Measurements from ENCODE around the gene CRTC3.
"Not testable (repeated sequence)": the region's sequence is repeated elsewhere in the genome, so short reads cannot be mapped to it uniquely, and the experiment has no call there.

CRTC3 gene

GRCh38 chr15:90523373-90523772 is 6.3 kb upstream of the CRTC3 start:
- DNase-seq = no peak

DNA sequence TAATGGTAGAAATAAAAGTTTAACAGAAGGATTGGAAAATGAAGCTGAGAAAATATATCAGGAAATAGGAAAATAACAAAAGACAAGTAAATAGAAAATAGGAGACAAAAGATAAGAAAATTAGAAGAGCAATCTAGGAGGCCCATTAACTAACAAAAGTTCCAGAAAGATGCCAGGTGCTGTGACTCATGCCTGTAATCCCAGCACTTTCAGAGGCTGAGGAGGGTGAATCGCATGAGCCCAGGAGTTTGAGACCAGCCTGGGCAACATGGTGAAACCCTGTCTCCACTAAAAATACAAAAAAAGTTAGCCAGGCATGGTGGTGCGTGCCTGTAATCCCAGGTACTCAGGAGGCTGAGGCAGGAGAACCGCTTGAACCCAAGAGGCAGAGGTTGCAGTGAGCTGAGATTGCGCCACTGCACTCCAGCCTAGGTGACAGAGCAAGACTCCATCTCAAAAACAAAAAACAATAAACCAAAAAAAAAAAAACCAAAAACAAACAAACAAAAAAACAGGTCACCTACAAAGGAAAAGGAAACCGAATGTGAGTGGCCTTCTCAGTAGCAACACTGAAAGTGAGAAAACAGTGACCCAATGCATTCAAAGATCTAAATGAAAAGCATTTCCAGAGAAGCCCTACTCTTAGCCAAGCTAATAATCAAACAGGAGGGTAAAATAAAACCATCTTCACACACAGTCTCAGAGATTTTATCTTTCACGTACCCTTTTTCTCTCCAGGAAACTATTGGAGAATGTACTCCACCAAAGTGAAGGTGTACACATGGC is 5.5 kb upstream of the CRTC3 start:
- DNase-seq = not testable (repeated sequence)

DNA sequence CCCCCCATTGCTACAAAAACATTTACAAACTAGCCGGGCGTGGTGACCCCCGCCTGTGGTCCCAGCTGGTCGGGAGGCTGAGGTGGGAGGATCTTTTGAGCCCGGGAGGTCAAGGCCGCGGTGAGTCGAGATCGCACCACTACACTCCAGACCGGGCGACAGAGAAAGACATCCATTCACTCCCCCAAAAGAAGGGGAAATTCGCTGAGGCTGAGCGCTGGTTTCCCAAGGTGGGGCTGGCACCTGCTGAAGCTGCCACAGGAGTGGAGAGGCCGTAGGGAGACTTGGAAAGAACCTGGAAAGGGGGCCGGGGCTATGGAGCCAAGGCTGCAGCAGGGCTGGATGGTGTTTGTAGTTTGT is 732 bp upstream of the CRTC3 start:
- DNase-seq = no peak

- peak; percentile 37 for DNase-seq
Measured at GRCh38 chr15:90530250-90531051, 728 bp downstream of the CRTC3 start.

- DNase-seq = no peak
Measured at GRCh38 chr15:90531147-90531546, 1.4 kb downstream of the CRTC3 start.

- no peak for DNase-seq
Measured at GRCh38 chr15:90535254-90535653, 5.5 kb downstream of the CRTC3 start.

- DNase-seq = no peak
Measured at GRCh38 chr15:90539789-90540188, 10.1 kb downstream of the CRTC3 start.

GRCh38 chr15:90540768-90541167 is 11.0 kb downstream of the CRTC3 start:
- DNase-seq = no peak

DNA sequence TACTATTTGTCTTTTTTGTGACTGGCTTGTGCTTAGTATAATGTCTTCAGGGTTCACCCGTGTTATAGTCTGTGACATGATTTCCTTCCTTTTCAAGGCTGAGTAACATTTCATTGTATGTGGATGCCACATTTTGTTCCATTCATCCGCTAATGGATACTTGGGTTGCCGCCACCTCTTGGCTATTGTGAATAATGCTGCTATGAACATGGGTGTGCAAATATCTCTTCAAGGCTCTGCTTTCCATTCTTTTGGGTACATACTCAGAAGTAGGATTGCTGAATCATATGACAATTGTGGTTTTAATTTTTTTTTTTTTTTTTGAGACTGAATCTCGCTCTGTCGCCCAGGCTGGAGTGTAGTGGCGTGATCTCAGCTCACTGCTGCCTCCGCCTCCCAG is 15.4 kb downstream of the CRTC3 start:
- no peak for DNase-seq

- no peak for DNase-seq
Measured at GRCh38 chr15:90547540-90547939, 17.8 kb downstream of the CRTC3 start.

- DNase-seq = no peak
Measured at GRCh38 chr15:90550919-90551318, 21.2 kb downstream of the CRTC3 start.

DNA sequence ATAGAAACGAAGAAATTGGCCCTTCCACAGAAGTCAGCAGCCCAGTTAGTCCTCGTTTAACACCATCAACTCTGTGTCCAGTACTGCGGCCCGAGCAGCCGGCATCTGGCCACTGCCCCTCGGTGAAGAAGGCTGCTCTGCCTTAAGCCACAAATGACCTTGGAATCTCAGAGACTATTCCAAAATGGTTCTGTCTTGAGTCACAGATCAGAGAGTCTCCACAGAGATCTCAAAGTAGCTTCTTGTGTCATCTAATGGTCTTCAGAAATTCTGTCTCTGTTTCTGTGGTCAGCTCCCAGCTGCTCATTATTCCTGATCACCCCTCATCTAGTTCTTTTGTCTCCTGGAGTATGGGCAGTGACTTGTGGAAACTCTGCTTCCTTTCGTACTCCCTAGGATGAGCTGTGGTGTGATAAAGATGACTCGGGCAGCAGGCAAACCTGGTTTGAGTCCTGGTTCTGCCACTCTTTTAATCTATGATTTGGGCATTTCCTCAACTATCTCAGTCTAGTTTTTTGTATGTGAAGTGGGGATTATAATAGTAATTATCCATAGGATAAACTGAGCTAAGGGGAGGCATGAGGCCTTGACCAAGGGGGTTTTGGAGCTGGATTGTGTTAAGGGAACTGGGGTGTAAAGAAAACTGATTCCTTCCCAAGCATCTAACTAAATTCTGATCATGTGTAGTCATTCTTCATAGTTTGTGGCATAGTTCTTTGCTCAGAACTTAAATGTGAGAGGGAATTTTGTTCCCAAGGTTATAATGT is 22.6 kb downstream of the CRTC3 start:
- no peak for DNase-seq

- no peak for DNase-seq
Measured at GRCh38 chr15:90552929-90553211, 23.1 kb downstream of the CRTC3 start.

GRCh38 chr15:90553248-90553745 is 23.6 kb downstream of the CRTC3 start:
- DNase-seq = peak; percentile 11

DNA sequence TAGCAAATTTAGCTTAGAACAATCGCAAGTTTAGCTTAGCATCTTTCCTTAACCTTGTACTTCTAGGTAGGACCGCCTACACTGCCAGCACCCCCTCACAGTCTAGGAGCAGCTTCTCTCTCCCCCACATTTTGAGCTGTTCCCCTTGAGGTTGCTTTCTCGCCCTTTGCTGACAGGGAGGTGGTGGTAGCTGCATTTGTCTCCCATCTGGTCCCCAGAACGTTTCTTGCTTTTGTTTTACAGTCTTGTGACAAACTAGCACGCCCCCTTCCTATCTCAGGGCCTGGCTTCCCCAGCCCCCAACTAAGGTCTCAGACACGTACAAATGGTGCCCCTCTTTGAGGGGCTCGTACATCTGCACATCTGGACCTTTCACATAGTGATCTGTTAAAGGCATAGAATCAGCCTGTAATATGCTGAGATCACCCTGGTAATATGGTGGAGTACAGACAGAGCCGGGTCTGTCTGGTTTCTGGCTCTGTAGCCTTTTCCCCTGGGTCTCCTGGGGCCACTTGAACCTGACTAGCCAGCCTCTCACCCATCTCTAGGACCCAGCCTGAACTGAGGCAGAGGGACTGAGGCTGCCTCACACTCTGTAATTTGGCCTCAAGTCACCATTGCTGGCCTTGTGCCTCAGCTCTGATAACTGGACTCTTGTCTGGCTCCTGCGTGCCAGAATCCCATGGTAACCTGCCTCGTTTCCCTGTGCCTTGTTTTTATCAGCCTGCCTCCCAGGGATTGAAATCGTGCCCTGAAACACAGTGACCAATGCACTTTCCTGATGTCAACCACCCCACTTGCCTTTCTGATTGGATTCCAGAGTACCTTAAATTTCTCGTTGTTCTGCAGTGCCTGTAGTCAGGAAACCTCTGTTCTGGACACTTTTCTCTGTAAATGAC is 27.7 kb downstream of the CRTC3 start:
- DNase-seq = no peak

DNA sequence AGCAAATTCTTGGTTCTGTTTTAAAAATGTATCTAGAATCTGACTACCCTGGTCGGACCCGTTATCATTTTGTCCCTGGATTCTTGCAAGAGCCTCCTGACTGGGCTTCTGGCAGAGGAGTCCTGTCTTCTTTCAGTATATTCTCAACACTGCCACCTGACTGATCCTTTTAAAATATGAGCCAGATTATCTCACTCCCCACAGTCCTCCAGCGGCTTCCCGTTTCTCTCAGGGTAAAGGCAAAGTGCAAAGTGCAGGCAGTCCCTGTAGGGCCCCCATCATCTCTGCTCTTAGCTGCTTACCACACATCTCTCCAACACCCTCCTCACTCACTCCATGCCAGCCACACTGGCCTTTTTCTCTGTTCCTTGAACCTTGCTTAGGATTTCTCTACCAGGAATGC is 28.4 kb downstream of the CRTC3 start:
- DNase-seq = no peak

- no peak for DNase-seq
Measured at GRCh38 chr15:90559119-90559518, 29.4 kb downstream of the CRTC3 start.

GRCh38 chr15:90560229-90560776 is 30.6 kb downstream of the CRTC3 start:
- no peak for DNase-seq

GRCh38 chr15:90561344-90562244 is 31.9 kb downstream of the CRTC3 start:
- no peak for DNase-seq

- no peak for DNase-seq
Measured at GRCh38 chr15:90562669-90563068, 32.9 kb downstream of the CRTC3 start.

DNA sequence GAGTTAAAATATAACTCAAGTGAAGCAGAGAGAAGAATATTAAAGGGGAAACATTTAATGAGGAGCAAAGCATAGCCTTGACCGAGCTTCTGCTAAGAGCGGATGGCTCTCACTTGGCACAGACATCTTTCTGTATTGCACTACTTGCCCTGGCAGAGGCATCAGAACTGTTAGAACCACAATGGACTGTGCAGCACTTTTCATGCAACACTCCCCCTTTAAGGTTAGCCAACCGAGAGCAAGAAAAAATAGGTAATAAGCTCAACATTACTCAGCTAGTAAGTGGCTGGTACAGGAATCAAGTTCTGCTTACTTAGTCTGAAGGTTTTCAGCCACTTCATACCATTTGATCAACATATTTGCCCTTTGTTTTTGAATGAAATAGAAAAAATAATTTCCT is 33.7 kb downstream of the CRTC3 start:
- no peak for DNase-seq
